Measurements from ENCODE around the gene HTT. TPM values are rescaled to one million over a fixed set of nuclear protein-coding genes. Genes with fewer than 3 reads are reported as not detected.

The HTT gene
- total RNA-seq, 1 donor from 2014 or later, result 49.8 TPM

GRCh38 chr4:3291411-3291968 lies 217.0 kb downstream of the HTT start:
- Histone ChIP-seq H3K36me3 (no peaks in the 10 kb centered on the region), H3K27ac (peak overlapping the region; percentile 92), H3K4me3 (peak overlapping the region; percentile 77 to 97), H3K9me3 (no peaks in the 10 kb centered on the region), H3K4me1 (peaks cover 47% of the 10 kb centered on the region), H3K27me3 (no peaks in the 10 kb centered on the region)
- intact Hi-C loops (cut with DNase I), result loop anchor here (10.0 kb wide), 1 partner anchor 87 kb away; no protein-coding TSS in a partner anchor
- TF ChIP-seq CTCF (IDR thresholded peaks at IDR 0.05) (no peak), POLR2A (IDR thresholded peaks at IDR 0.05) (no peak), POLR2AphosphoS5 (IDR thresholded peaks at IDR 0.05; ENCODE audit: insufficient read depth in 1 of 2, low read depth in 1 of 2) (no peak)
- peak in 1 of 2 donors; percentile 87 for DNase-seq (ENCODE audit: extremely low spot score in 2 of 2)

GRCh38 chr4:3291969-3292570 lies 217.6 kb downstream of the HTT start:
- Histone ChIP-seq H3K4me3 (peak overlapping the region; percentile 77 to 97), H3K27me3 (no peaks in the 10 kb centered on the region), H3K27ac (peak overlapping the region; percentile 92), H3K4me1 (peaks cover 41% of the 10 kb centered on the region), H3K36me3 (no peaks in the 10 kb centered on the region), H3K9me3 (no peaks in the 10 kb centered on the region)
- intact Hi-C loops (cut with DNase I), result loop anchor here (10.0 kb wide), 1 partner anchor 87 kb away; no protein-coding TSS in a partner anchor
- TF ChIP-seq CTCF (IDR thresholded peaks at IDR 0.05), result no peak
- peak in 1 of 2 donors; percentile 89 for DNase-seq (ENCODE audit: extremely low spot score in 2 of 2)

GRCh38 chr4:3292571-3293400 lies 218.3 kb downstream of the HTT start, which contains the start of gene RGS12:
Gene RGS12, plus strand, starts transcription at chr4:3293021. Its CDS starts 23,150 bp downstream, at chr4:3316171.
- DNase-seq (ENCODE audit: extremely low spot score in 2 of 2), result peak in 1 of 2 donors; percentile 96
- TF ChIP-seq CTCF (IDR thresholded peaks at IDR 0.05), result no peak
- peak in 1 of 2 donors; percentile 88 for TF ChIP-seq POLR2A (IDR thresholded peaks at IDR 0.05)
- peak; percentile 37 to 97 for TF ChIP-seq POLR2AphosphoS5 (IDR thresholded peaks at IDR 0.05; ENCODE audit: insufficient read depth in 1 of 2, low read depth in 1 of 2)
- H3K27ac ChIP-seq, result peak within 1 kb of the TSS; percentile 92
- H3K9me3 ChIP-seq, result no peaks in the 10 kb centered on the region
- intact Hi-C loops (cut with DNase I), result loop anchor here (10.0 kb wide), 1 partner anchor 88 kb away; no protein-coding TSS in a partner anchor
- peak within 1 kb of the TSS; percentile 77 to 97 for H3K4me3 ChIP-seq
- no peaks in the 10 kb centered on the region for H3K36me3 ChIP-seq
- H3K27me3 ChIP-seq, result no peaks in the 10 kb centered on the region
- H3K4me1 ChIP-seq, result peaks cover 34% of the 10 kb centered on the region

Small RNA genes lying within 50 kb of the gene (small RNA-seq; reads per million reads assigned to genes)
- gene RF02134, result not detected
- gene RF02135, result not detected
- gene RNU6-204P, result not detected

Other genes with a start within 250 kb of the HTT start
- gene ADD1, start 230.8 kb upstream of the HTT start, total RNA-seq, result 228 TPM
- gene NOP14, start 111.3 kb upstream of the HTT start, total RNA-seq, result 18.9 TPM
- gene GRK4, start 111.1 kb upstream of the HTT start, total RNA-seq, result 2.7 TPM
- gene HTT-AS, start 143 bp upstream of the HTT start, total RNA-seq, result not detected
- 0.49 TPM for gene MSANTD1, start 174.5 kb downstream of the HTT start, total RNA-seq
- gene RGS12, start 218.3 kb downstream of the HTT start, total RNA-seq, result 64.8 TPM